HG03432 (cell line): Measurements from ENCODE around the gene REST.
"Not testable (repeated sequence)": the region's sequence is repeated elsewhere in the genome, so short reads cannot be mapped to it uniquely, and the experiment has no call there.

Experiments
- ATAC-seq: cut with Tn5 transposase; IDR thresholded peaks from one replicate; pipeline ENCODE4 v1.9.1; 2021; ENCODE audit warnings: mild to moderate bottlenecking, moderate library complexity; ENCODE audit not compliant: unreplicated experiment

Gene REST

GRCh38 chr4:56907489-56908205, at the start of gene REST:
Gene REST, plus strand, starts transcription at chr4:56907900. Its CDS starts 2,739 bp downstream, at chr4:56910639.
- peak; percentile 59 for ATAC-seq

GRCh38 chr4:56859841-56860240, 47.9 kb upstream of the REST start:
- ATAC-seq = peak; percentile 62

GRCh38 chr4:56860781-56861180, 46.9 kb upstream of the REST start:
- peak; percentile 62 for ATAC-seq

GRCh38 chr4:56861360-56861759, 46.3 kb upstream of the REST start:
- no peak for ATAC-seq

GRCh38 chr4:56863441-56864139, 44.1 kb upstream of the REST start:
- peak; percentile 52 for ATAC-seq

GRCh38 chr4:56870946-56871345, 36.8 kb upstream of the REST start:
- no peak for ATAC-seq

GRCh38 chr4:56871371-56871866, 36.3 kb upstream of the REST start:
- ATAC-seq = no peak

GRCh38 chr4:56874166-56874565, 33.5 kb upstream of the REST start:
- no peak for ATAC-seq

GRCh38 chr4:56874923-56875322, 32.8 kb upstream of the REST start:
- ATAC-seq = no peak

- ATAC-seq = no peak
Measured at GRCh38 chr4:56876264-56876663, 31.4 kb upstream of the REST start.

- ATAC-seq = no peak
Measured at GRCh38 chr4:56879996-56880395, 27.7 kb upstream of the REST start.

GRCh38 chr4:56880572-56880971, 27.1 kb upstream of the REST start:
- ATAC-seq = no peak

GRCh38 chr4:56884511-56884910, 23.2 kb upstream of the REST start:
- ATAC-seq = not testable (repeated sequence)

- ATAC-seq = no peak
Measured at GRCh38 chr4:56892691-56893090, 15.0 kb upstream of the REST start.

GRCh38 chr4:56897842-56898241, 9.9 kb upstream of the REST start:
- not testable (repeated sequence) for ATAC-seq

GRCh38 chr4:56900186-56900585, 7.5 kb upstream of the REST start:
- ATAC-seq = not testable (repeated sequence)

GRCh38 chr4:56902703-56903102, 5.0 kb upstream of the REST start:
- ATAC-seq = no peak

- no peak for ATAC-seq
Measured at GRCh38 chr4:56905796-56906195, 1.9 kb upstream of the REST start.

- ATAC-seq = no peak
Measured at GRCh38 chr4:56906489-56907393, 959 bp upstream of the REST start.

- peak; percentile 67 for ATAC-seq
Measured at GRCh38 chr4:56908206-56909085, 746 bp downstream of the REST start.
